Calu3 (cell line): ENCODE data around the gene OR52A1. TPM values are rescaled to one million over a fixed set of nuclear protein-coding genes. Genes with fewer than 3 reads are reported as not detected.

Source experiments
- Bru-seq: library from RNA; stranded (reverse); fragments of 400-500 nt; gene quantifications from one replicate; lab custom pipeline; 2021; lab: Mats Ljungman, UMichigan
- BruChase-seq, 2 experiments: library from RNA; stranded (reverse); fragments of 400-500 nt; gene quantifications; one replicate each; lab custom pipeline; 2021; lab: Mats Ljungman, UMichigan
- BruUV-seq: library from RNA; stranded (reverse); fragments of 400-500 nt; replicated peaks from 2 replicates; lab custom pipeline; 2021; lab: Mats Ljungman, UMichigan
- CTCF ChIA-PET: fragments of 300-600 bp; sonication (Branson Sonifier 250); formaldehyde crosslinking; loops from one replicate; lab custom pipeline; 2022; ENCODE audit warnings: antibody characterized with exemption; lab: Charles Lee
- DNase-seq: peaks from one replicate; pipeline ENCODE4 v3.0.0; 2022
- H3K27ac Mint-ChIP-seq: one replicate; pipeline ENCODE4 v1.8.0; 2022; ENCODE audit warnings: mixed read lengths; ENCODE audit not compliant: unreplicated experiment
- H3K27me3 Mint-ChIP-seq: one replicate; pipeline ENCODE4 v1.8.0; 2022; ENCODE audit warnings: mixed read lengths; ENCODE audit not compliant: unreplicated experiment
- H3K36me3 Mint-ChIP-seq: one replicate; pipeline ENCODE4 v1.8.0; 2022; ENCODE audit warnings: mild to moderate bottlenecking, moderate library complexity, mixed read lengths; ENCODE audit not compliant: insufficient read depth, unreplicated experiment
- H3K4me1 Mint-ChIP-seq: one replicate; pipeline ENCODE4 v1.8.0; 2022; ENCODE audit warnings: mild to moderate bottlenecking, low read depth, mixed read lengths; ENCODE audit not compliant: unreplicated experiment
- H3K4me3 Mint-ChIP-seq: one replicate; pipeline ENCODE4 v1.8.0; 2022; ENCODE audit warnings: mild to moderate bottlenecking, low read depth, moderate library complexity, mixed read lengths; ENCODE audit not compliant: unreplicated experiment
- H3K9me3 Mint-ChIP-seq: one replicate; pipeline ENCODE4 v1.8.0; 2022; ENCODE audit warnings: low read depth, mixed read lengths; ENCODE audit not compliant: unreplicated experiment
- intact Hi-C: fragments of 100-400 bp; cut with micrococcal nuclease; formaldehyde crosslinking; loops from one replicate; pipeline ENCODE4 v1.10.0; 2022; ENCODE audit not compliant: unreplicated experiment
- long read RNA-seq: library from polyadenylated mRNA; stranded (forward); transcript quantifications from one replicate; pipeline ENCODE4 v2.0.0, GENCODE V29; 2022
- total RNA-seq: library from RNA; stranded (reverse); gene quantifications from 2 replicates; pipeline ENCODE4 v1.2.3, GENCODE V29; 2022
- TF ChIP-seq, protein P1 (sequence below): fragments of 200-600 bp; IDR thresholded peaks from one replicate; pipeline ENCODE4 v1.8.0; 2022; ENCODE audit warnings: antibody characterized with exemption; ENCODE audit not compliant: unreplicated experiment

Gene OR52A1
- total RNA-seq (not detected in 2 replicates), Bru-seq, nascent RNA (not detected), BruChase-seq, experiment 1, labeled RNA remaining after a 6-hour chase (not detected), BruChase-seq, experiment 2, labeled RNA remaining after a 2-hour chase (not detected)
- long read RNA-seq = 0 reads

DNA sequence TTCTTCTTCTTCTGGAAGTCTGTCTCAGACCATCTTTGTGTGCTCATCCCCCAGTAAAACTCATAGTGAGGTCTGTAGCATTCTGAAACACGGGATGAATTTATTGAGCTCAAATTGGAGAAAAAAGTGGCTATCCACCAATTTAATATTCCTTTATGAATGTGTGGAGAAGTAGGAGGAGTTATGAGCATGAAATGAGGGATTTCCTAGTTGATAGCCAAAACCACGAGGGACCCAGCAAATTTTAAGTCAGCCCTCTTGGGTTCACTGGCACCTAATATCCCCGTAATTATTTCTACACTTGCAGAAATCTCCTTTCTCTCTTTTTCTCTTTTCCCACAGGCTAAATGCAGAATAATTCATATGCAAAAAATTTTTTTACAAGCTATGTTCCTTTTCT is at the start of gene OR52A1:
Gene OR52A1 (minus strand): TSS at position 101 of the 400 bp plus-strand sequence. CDS start 2,388 bp downstream, outside the sequence.
- H3K9me3 Mint-ChIP-seq = no peaks in the 10 kb centered on the region
- CTCF ChIA-PET = no interaction called here
- H3K4me3 Mint-ChIP-seq = no peak within 1 kb of the TSS
- DNase-seq = no peak
- H3K27me3 Mint-ChIP-seq = no peaks in the 10 kb centered on the region
- H3K36me3 Mint-ChIP-seq = no peaks in the 10 kb centered on the region
- no peaks in the 10 kb centered on the region for H3K4me1 Mint-ChIP-seq
- intact Hi-C loops = no loop called here
- no peak within 1 kb of the TSS for H3K27ac Mint-ChIP-seq
- TF ChIP-seq, protein P1, sequence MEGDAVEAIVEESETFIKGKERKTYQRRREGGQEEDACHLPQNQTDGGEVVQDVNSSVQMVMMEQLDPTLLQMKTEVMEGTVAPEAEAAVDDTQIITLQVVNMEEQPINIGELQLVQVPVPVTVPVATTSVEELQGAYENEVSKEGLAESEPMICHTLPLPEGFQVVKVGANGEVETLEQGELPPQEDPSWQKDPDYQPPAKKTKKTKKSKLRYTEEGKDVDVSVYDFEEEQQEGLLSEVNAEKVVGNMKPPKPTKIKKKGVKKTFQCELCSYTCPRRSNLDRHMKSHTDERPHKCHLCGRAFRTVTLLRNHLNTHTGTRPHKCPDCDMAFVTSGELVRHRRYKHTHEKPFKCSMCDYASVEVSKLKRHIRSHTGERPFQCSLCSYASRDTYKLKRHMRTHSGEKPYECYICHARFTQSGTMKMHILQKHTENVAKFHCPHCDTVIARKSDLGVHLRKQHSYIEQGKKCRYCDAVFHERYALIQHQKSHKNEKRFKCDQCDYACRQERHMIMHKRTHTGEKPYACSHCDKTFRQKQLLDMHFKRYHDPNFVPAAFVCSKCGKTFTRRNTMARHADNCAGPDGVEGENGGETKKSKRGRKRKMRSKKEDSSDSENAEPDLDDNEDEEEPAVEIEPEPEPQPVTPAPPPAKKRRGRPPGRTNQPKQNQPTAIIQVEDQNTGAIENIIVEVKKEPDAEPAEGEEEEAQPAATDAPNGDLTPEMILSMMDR = no peak
- no TSS peak for BruUV-seq

DNA sequence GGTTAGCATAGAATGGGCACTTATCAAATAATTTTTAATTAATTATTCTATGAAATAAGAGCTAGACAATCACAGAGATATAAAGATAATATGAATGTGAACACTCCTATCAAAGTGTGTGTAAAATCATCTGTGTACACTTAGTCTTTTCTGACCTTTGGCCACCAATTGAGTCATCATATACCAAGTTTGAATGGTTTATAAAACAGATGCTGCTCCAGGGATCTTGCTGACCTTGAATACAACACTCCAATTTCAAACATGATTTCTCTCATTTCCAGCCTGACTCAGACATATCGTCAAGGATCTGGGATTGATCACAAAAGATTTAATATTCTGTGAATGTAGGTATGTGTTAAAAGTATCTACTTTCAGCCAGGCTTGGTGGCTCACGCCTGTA is 48.8 kb upstream of the OR52A1 start:
- no peak for DNase-seq
- Mint-ChIP-seq H3K27me3 (no peaks in the 10 kb centered on the region), H3K36me3 (no peaks in the 10 kb centered on the region), H3K4me3 (no peak overlapping the region), H3K27ac (no peak overlapping the region), H3K4me1 (no peaks in the 10 kb centered on the region), H3K9me3 (no peaks in the 10 kb centered on the region)
- intact Hi-C loops = loop anchor here (10.0 kb wide), 1 partner anchor 691 kb away; the partner anchor contains the start of gene OR52E5
- TF ChIP-seq, protein P1 = no peak
- CTCF ChIA-PET = no interaction called here
- BruUV-seq = no TSS peak

DNA sequence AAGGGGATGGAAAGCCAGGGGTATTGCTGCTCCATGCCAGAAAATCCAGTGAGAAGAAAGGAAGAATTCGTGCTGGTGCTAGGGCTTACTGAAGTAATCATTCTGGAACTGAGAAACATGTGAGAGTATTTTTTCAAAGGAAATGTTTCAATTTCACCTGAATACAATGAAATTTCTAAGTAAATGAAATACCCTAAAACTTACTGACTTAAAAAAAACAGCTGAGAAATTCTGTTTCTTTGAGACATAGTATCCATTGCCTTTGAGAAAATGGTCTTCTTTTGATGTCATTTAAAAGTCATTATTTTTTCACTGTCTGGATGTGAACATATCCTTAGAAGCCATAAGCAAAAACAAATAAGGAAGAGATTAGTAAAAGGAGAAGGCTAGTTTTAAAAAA is 46.0 kb upstream of the OR52A1 start, which contains the start of gene OR51V1:
Gene OR51V1 (minus strand): TSS at position 101 of the 400 bp plus-strand sequence. CDS start 0 bp downstream, at position 101.
- CTCF ChIA-PET = no interaction called here
- no TSS peak for BruUV-seq
- intact Hi-C loops = loop anchor here (10.0 kb wide), 1 partner anchor 694 kb away; the partner anchor contains the start of gene OR52E5

DNA sequence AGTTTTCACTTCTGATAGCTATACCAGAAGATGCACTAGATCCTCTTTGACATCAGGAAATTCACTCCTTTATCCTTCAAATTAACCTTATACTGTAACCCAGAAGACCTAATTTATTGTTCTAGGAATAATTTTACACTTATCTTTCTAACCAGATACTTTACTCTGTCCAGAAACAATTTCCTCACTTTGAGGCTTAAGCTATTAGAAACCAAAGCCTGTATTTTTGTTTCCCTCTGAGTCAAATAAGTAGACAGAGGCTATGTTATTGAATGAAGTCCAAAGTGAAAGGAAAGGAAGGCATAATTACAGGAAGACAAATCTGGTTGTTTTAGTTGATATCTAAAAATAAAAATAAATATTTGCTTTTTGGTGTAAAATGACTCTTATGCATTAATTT is 43.7 kb upstream of the OR52A1 start:
- no peak for DNase-seq
- TF ChIP-seq, protein P1 = no peak
- BruUV-seq = no TSS peak
- Mint-ChIP-seq H3K9me3 (no peaks in the 10 kb centered on the region), H3K36me3 (no peaks in the 10 kb centered on the region), H3K4me1 (no peaks in the 10 kb centered on the region), H3K4me3 (no peak overlapping the region), H3K27me3 (no peaks in the 10 kb centered on the region), H3K27ac (no peak overlapping the region)
- CTCF ChIA-PET = no interaction called here
- intact Hi-C loops = no loop called here

More for the DNA sequence above, 46.0 kb upstream of the OR52A1 start, which contains the start of gene OR51V1:
- Mint-ChIP-seq H3K27me3 (no peaks in the 10 kb centered on the region), H3K9me3 (no peaks in the 10 kb centered on the region), H3K27ac (no peak within 1 kb of the TSS), H3K4me1 (no peaks in the 10 kb centered on the region), H3K4me3 (no peak within 1 kb of the TSS), H3K36me3 (no peaks in the 10 kb centered on the region)
- DNase-seq = no peak
- TF ChIP-seq, protein P1 = no peak
